Muscle layer of duodenum (tissue), 2 donors: ENCODE data around the gene FOXB1.

Source experiments
- H3K27ac ChIP-seq: one replicate; pipeline ENCODE4 v1.7.0; 2013; ENCODE audit warnings: mild to moderate bottlenecking, low read length
- H3K27me3 ChIP-seq: one replicate; pipeline ENCODE4 v1.7.0; 2013; ENCODE audit warnings: low read depth, mild to moderate bottlenecking, control low read depth, low read length
- H3K36me3 ChIP-seq, 2 donors: one replicate each; pipeline ENCODE4 v1.7.0; 2013; ENCODE audit warnings: low read length in 2 of 2, control low read depth in 1 of 2, mild to moderate bottlenecking in 1 of 2; ENCODE audit not compliant: insufficient read depth in 2 of 2, control insufficient read depth in 1 of 2
- H3K4me1 ChIP-seq, 2 donors: one replicate each; pipeline ENCODE4 v1.7.0; 2013; ENCODE audit warnings: low read length in 2 of 2, mild to moderate bottlenecking in 2 of 2, control low read depth in 1 of 2, moderate library complexity in 1 of 2; ENCODE audit not compliant: insufficient read depth in 2 of 2, control insufficient read depth in 1 of 2
- H3K4me3 ChIP-seq, 2 donors: one replicate each; pipeline ENCODE4 v1.7.0; 2013; ENCODE audit warnings: low read length in 2 of 2, low read depth in 1 of 2, mild to moderate bottlenecking in 1 of 2
- H3K9me3 ChIP-seq, 2 donors: one replicate each; pipeline ENCODE4 v1.7.0; 2013; ENCODE audit warnings: low read length in 2 of 2, control low read depth in 1 of 2, mild to moderate bottlenecking in 1 of 2; ENCODE audit not compliant: control insufficient read depth in 1 of 2
- donor health status: healthy.

Gene FOXB1

DNA sequence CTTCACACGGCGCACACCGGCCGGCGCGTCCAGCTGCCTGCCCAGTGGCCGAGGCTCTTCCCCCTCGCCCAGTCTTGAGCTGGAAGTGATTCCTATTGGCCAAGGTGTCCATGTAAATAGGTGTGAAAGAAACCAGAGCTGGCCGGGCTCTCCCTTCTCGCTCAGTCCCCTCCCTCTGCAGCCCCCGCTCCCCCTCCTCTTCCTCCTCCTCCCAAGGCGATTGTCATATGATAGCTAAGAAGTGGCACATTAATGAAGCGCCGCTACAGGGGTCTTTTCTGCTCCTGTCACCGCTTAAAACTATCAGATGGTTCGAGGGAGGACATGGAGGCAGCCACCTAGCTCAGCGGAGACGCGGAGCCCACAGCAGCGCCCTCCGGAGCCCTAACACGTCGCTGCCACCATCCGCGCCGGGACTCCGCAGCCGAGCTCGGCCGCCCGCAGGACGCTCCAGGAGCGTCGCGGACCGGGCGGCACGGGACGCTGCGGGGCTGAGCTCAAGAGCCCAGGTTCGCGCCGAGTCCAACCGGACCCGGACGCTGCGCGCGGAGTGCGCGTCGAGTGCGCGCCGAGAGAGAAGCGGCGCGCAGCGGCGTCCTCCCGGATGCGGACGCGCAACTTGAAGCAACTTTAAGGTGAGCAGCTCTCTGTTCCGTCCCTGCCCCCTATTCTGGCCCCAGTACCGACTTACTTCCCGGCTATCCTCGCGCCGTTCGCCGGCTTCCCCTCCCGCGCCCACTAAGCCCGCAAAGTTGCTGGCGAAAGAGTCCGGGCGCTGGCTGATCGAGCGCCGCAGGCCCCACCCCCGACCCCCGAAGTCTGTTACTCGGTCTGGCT lies at the start of gene FOXB1:
Gene FOXB1 (plus strand): TSS at position 303 of the 837 bp plus-strand sequence. CDS start 653 bp downstream, outside the sequence.
- Histone ChIP-seq H3K27me3 (peaks cover 77% of the 10 kb centered on the region), H3K27ac (no peak within 1 kb of the TSS), H3K9me3 (no peaks in the 10 kb centered on the region), H3K4me3 (peak within 1 kb of the TSS; percentile 26 to 65), H3K4me1 (peaks cover 0 to 34% of the 10 kb centered on the region in 2 donors), H3K36me3 (no peaks in the 10 kb centered on the region)

DNA sequence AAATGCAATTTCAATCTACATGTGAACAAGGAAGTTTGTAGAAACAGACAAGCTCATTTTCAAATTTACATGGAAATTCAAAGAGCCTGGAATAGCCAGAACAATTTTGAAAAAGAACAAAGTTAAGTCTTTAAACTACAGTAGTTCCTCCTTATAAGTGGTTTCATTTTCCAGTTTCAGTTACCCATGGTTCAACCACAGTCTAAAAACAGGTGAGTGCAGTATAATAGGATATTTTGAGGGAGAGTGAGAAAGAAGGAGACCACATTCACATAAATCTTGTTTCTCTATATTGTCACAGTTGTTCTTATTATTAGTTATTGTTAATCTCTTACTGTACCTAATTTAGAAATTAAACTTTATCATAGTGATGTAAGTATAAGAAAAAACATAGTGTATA lies 45.8 kb upstream of the FOXB1 start:
- Histone ChIP-seq H3K4me1 (no peaks in the 10 kb centered on the region), H3K27ac (no peak overlapping the region), H3K9me3 (peaks cover 14 to 27% of the 10 kb centered on the region in 2 donors), H3K4me3 (no peak overlapping the region), H3K36me3 (no peaks in the 10 kb centered on the region), H3K27me3 (no peaks in the 10 kb centered on the region)

DNA sequence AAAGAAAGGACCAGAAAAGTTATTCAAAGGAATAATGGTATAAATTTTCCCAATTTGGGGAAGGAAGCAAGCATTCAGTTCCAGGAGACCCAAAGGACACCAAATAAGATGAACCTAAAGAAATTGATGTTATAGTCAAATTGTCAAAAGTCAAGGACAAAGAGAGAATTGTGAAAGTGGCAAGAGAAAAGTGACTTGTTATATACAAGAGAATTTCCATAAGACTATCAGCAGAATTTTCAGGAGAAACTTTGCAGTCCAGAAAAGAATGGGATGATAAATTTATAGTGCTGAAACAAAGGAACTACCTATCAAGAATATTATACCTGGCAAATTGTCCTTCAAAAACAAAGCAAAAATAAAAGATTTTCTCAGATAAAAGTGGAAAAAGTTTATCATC lies 43.8 kb upstream of the FOXB1 start:
- H3K36me3 ChIP-seq = no peaks in the 10 kb centered on the region
- no peaks in the 10 kb centered on the region for H3K27me3 ChIP-seq
- H3K9me3 ChIP-seq = peaks cover 14 to 31% of the 10 kb centered on the region in 2 donors
- no peak overlapping the region for H3K27ac ChIP-seq
- H3K4me3 ChIP-seq = no peak overlapping the region
- H3K4me1 ChIP-seq = no peaks in the 10 kb centered on the region

DNA sequence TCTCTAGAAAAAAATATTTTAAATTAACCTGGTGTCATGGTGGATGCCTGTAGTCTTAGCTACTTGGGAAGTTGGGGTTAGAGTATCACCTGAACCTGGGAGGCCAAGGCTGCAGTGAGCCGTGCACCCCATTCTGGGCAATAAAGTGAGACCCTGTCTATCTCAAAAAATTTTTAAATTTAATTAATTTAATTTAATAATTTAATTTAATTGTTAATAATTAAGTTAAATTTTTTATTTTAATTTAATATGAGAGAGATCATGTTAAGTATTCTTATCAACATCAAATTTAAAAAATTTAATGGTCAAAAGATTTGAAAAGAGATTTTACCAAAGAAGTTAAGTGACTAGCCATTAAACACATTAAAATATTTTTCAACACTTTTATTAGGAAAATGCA lies 40.8 kb upstream of the FOXB1 start:
- no peaks in the 10 kb centered on the region for H3K36me3 ChIP-seq
- peaks cover 14 to 28% of the 10 kb centered on the region in 2 donors for H3K9me3 ChIP-seq
- no peak overlapping the region for H3K27ac ChIP-seq
- no peaks in the 10 kb centered on the region for H3K4me1 ChIP-seq
- H3K27me3 ChIP-seq = no peaks in the 10 kb centered on the region
- H3K4me3 ChIP-seq = no peak overlapping the region

DNA sequence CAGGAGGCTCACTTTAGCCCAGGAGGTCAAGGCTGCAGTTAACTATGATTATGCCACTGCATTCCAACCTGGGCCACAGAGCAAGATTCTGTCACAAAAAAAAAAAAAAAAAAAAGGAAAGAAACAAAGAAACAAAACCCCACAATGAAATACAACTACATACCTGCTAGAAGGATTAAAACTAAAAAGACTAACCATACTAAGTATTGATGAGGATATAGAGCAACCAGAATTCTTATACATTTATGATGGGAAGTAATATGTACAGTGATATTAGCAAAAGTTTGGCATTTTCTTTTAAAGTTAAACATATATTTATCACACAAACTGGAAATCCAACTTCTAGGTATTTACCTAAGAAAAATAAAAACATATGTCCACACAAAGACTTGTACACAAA lies 40.2 kb upstream of the FOXB1 start:
- peaks cover 14 to 28% of the 10 kb centered on the region in 2 donors for H3K9me3 ChIP-seq
- no peak overlapping the region for H3K4me3 ChIP-seq
- no peaks in the 10 kb centered on the region for H3K4me1 ChIP-seq
- H3K27me3 ChIP-seq = no peaks in the 10 kb centered on the region
- no peaks in the 10 kb centered on the region for H3K36me3 ChIP-seq
- no peak overlapping the region for H3K27ac ChIP-seq

DNA sequence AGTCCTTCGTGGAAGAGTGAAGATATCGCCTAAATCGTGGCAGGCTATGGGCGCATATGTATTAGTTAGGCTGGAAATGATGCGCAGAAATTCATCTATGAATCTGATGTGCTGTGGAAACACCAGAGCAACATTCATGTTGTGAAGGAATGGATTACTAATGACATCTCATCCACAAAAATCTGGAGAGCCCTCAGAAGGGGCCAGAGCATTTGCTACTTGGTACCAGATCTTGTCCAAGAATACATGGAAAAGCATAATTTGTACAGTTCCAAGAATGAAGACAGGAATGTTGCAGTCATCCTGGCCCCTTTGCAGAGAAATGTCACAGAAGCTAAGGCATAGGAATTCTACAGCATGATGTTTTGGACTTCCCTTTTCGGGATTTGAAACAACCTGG lies 38.4 kb upstream of the FOXB1 start:
- no peak overlapping the region for H3K4me3 ChIP-seq
- H3K4me1 ChIP-seq = no peaks in the 10 kb centered on the region
- no peaks in the 10 kb centered on the region for H3K27me3 ChIP-seq
- H3K36me3 ChIP-seq = no peaks in the 10 kb centered on the region
- no peak overlapping the region for H3K27ac ChIP-seq
- H3K9me3 ChIP-seq = peaks cover 3 to 13% of the 10 kb centered on the region in 2 donors

DNA sequence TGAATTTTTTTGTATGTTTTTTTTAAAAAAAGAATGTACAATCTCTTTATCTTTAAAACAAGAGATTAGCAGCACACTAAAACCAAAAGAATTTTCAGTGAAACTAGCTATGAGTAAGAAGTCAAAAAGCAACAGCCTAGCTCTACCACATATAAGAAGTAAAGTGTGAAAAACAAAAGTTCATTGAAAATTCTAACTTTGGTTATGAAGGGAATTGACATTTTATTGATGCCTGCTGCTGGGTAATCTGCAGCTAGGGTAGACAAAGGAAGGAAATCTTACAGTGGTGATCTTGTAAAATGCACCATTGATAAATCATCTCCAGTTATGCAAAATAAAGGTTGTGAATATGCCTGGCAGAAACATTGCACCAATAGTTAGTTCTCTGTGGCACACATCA lies 37.8 kb upstream of the FOXB1 start:
- no peak overlapping the region for H3K4me3 ChIP-seq
- no peaks in the 10 kb centered on the region for H3K36me3 ChIP-seq
- H3K4me1 ChIP-seq = no peaks in the 10 kb centered on the region
- H3K27me3 ChIP-seq = no peaks in the 10 kb centered on the region
- H3K27ac ChIP-seq = no peak overlapping the region
- H3K9me3 ChIP-seq = peaks cover 0 to 13% of the 10 kb centered on the region in 2 donors

DNA sequence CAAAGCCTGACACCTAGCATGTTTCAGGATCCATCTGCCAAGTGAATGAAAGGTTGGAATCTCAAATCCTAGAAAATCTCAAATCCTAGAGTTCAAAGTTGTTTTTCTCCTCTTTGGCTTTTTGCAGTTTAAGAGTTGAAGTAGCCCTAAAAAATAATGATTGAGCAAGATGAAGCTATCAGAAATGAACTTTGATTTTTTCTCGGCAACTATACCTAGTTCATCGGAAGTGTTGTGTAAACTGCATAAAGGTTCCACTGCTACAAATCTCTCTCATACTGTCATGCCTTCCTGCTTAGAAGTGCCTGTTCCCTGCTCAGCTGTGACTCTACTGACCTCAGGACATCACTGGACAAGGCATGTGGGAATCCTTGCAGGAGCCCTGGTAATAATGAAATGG lies 35.8 kb upstream of the FOXB1 start:
- no peaks in the 10 kb centered on the region for H3K4me1 ChIP-seq
- no peaks in the 10 kb centered on the region for H3K36me3 ChIP-seq
- H3K27me3 ChIP-seq = no peaks in the 10 kb centered on the region
- H3K27ac ChIP-seq = no peak overlapping the region
- no peak overlapping the region for H3K4me3 ChIP-seq
- H3K9me3 ChIP-seq = peaks cover 0 to 10% of the 10 kb centered on the region in 2 donors

DNA sequence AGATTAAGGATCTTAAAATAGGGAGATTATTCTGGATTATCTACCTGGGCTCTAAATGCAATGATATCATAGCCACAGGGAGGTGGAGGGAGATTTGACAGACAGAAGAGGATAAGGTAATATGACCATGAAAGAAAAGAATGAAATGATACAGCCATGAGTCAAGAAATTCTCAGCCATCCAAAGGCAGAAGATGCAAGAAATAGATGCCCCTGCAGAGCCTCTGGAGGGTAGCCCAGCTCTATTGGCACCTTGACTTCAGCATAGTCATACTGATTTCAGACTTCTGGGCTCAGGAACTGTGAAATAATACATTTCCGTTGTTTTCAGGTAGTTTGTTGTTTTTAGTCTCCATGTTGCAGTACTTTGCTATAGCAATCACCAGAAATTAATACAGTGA lies 31.9 kb upstream of the FOXB1 start:
- Histone ChIP-seq H3K4me1 (no peaks in the 10 kb centered on the region), H3K27me3 (no peaks in the 10 kb centered on the region), H3K4me3 (no peak overlapping the region), H3K9me3 (peaks cover 0 to 2% of the 10 kb centered on the region in 2 donors), H3K27ac (no peak overlapping the region), H3K36me3 (no peaks in the 10 kb centered on the region)

DNA sequence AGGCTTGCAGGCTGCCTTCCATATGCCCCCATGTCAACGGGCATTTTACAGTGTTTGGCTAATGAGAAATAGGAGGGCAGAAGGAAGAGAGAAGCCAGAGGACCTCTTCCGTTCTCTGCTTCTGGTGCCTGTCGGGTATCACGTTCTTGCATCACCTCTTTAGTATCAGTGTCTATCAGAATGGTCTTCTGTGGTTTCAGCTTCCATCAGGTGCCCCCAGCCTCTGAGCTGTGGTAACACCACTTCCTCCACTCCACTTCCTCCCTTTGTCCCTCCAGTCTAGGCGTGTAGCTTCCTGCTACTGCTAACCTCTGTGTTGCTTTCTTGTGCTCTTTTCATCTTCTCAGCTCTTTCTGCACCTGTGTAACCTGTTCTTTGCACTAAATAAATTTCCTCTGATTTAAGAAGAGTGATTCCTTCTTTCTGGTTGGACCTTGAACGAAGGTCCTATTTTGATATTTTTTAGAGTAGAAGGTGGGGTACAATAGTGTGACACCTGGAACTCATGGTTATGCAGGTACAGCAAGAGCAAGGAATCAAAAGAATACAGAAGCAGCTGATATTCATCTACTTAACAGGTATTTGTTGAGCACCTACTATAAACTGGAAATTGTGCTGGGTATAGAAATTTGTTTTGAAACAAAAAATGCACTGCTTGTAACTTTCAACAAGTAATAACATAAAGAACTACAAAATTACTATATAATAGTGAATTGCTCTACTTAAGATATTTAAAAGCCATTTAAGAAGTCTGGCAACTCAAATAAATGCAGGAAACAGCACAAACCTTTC lies 27.4 kb upstream of the FOXB1 start:
- Histone ChIP-seq H3K27me3 (no peaks in the 10 kb centered on the region), H3K27ac (no peak overlapping the region), H3K4me1 (no peaks in the 10 kb centered on the region), H3K36me3 (no peaks in the 10 kb centered on the region), H3K9me3 (peaks cover 0 to 4% of the 10 kb centered on the region in 2 donors), H3K4me3 (no peak overlapping the region)

DNA sequence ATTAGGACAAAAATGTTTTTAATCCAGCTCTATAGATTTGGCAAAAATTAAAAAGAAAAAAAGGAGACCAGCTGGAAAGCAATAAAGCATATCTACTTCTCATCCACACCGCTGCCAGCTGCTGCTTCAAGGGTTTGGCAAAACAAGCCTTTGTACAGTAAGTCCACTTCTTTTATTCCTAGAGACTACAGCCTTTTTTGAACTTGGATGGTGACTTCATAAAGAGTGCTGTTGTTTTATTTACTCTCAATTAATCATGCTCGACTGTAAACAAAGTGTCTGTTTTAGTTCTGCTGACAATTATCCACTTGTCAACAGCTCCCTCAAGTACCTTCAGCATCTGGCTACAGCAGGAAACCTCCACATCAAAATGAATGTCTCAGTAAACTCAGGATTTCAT lies 12.3 kb upstream of the FOXB1 start:
- Histone ChIP-seq H3K9me3 (no peaks in the 10 kb centered on the region), H3K36me3 (no peaks in the 10 kb centered on the region), H3K27ac (no peak overlapping the region), H3K4me3 (no peak overlapping the region), H3K4me1 (peaks cover 0 to 21% of the 10 kb centered on the region in 2 donors), H3K27me3 (peaks cover 39% of the 10 kb centered on the region)
